ENCODE measurements around the gene CCNC.
"Not testable (repeated sequence)": the region's sequence is repeated elsewhere in the genome, so short reads cannot be mapped to it uniquely, and the experiment has no call there.

CCNC gene

DNA sequence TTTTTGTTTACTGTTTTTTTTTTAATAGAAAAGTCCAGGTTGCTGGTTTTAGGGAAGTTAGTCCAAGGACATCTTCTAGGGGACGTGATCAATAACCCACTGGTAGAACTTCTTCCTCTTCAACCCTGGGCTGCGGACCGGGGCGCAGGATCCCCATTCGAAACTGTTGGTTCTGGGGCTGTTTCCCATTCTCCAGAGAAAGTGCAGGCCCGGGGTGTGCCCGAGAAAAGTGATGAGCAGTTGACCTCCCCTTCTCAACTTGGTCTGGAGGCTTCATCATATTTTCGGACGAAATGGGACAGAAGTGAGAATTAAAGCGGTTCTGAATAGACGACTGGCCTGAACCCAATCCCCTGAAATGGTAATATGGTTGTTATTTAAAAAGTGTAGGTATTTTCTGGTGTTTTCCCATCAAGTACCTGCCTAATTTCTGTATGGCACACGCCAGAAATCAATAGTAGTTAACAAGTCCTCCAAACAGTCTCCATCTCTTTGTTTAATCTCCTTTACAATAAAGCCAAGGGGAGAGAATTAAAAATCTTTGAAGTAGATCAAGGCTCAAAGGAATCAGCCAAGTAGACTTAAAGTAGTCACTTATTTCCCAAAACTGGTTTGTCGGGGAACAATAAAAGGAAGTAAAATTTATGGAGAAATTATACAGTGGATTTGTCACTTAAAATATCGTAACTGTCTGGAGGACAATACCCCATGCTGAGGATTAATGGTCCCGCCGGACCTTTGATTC is 37.6 kb upstream of the CCNC start:
- no peak for TF ChIP-seq CTCF (IDR thresholded peaks at IDR 0.05; ENCODE audit: low read depth, low read length)
- DNase-seq (ENCODE audit: extremely low read depth, low read depth): no peak

DNA sequence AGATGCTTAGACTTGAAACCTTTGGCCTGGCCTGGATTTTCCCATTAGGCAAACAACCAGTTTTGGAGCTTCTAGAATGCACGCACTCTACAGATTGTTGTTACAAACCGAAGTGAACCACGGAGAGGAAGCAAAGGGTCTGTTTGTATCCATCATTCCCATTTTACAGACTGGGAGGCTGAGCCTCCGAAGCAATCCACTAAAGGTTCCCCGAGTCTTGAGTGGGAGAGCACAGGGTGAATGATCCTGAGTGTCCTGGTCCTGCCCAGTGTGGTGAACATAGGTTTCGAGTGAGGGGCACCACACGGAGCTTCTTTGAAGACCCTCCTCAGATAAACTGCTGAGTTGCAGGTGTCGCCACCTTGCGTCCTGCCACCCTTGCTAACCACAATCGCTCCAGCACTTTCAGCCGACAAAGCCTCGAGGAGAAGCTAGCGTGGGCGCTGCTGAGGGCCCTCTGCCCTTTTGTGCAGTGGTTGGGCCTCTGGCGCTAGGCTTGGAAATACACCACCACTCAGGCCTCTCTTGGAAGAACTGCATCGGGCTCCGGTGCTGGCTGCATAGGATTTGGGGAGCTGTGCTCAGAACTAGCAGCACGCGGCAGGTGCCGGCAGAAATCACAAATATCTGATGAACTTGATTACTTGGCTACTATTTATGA is 36.7 kb upstream of the CCNC start:
- no peak; the same call in 1 of the 2 replicates for TF ChIP-seq CTCF (IDR thresholded peaks at IDR 0.05; ENCODE audit: low read depth, low read length)

DNA sequence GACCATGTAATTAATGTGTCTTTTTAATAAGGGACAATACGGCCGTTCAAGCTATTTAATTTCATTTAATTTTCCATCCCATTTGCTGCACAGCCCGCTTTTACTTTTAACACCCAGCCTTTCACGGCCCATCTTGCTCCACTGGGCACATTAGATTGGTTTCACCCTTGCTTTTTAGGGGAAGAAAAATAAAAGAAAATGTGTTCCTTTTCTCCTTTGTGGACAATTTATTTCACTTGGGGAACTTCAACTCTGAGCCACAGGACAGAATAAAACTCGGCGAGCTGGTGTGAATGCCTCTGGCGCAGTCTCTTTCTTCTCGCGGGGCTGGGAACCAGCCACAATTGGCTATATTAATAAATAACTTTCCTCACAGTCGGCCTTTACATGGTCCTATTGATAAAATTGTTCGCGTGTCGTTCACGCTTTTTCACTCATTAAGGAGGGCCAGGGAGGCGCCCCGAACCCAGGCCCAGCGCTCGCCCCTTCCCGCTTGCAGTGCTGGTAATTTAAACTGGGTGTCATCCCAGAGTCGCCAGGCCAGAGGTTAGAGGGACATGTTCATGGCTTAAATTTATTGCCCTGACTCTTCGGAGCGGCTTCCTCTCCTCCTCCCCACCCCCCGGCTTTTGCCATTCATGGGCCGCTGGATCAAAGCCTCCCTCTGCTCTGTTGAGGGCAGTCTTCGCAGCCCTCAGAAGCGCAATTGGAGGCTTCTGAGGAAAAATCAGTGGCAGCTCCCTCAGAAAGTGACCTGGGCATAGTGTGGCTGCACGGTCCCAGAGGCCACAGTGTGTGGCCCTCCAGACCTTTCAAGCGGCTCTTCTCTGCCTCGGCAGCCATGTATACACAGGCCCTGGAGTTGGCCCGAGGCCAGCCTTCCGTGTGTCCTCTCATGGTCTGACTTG is 36.0 kb upstream of the CCNC start:
- DNase-seq (ENCODE audit: extremely low read depth, low read depth): no peak
- no peak for TF ChIP-seq CTCF (IDR thresholded peaks at IDR 0.05; ENCODE audit: low read depth, low read length)

More for the DNA sequence above, 36.7 kb upstream of the CCNC start:
- no peak for DNase-seq (ENCODE audit: extremely low read depth, low read depth)

DNA sequence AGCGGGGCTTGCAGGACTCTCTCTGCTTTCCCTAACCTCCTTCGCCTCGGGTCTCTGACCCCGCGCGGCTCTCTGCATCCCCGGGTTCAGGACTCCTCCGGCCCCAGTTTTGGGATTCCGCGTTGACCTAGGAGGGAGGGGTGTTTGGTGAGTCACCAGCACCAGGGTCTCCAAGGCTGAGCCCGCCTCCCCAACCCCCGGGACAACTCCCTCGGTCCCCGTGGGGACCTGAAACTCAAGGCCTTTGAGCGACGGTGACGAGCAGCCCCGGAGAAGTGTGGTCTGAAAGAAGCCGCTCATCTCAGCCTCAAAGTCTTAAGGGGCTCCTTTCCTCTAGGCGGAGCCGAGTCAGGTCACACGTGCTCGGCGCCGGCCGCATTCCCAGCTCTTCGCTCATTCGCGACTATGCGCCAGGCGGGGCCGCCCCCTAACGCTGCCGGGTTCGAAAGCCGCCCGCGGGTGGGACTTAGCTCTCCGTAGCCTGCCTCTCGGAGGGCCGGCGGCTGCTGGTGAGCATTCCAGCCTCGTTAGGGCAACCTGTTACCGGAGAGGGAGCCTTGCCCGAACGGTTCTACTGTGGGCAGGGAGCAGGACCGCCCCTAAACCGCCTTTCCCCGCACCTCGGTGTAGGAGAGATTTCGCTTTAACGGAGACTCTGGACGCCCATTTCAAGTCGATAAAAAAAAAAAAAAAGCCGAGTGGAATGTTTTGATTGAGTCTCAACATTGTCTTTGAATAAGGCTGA is 35.1 kb upstream of the CCNC start:
- TF ChIP-seq CTCF (IDR thresholded peaks at IDR 0.05; ENCODE audit: low read depth, low read length): no peak
- no peak for DNase-seq (ENCODE audit: extremely low read depth, low read depth)

- no peak for DNase-seq (ENCODE audit: extremely low read depth, low read depth)
- no peak for TF ChIP-seq CTCF (IDR thresholded peaks at IDR 0.05; ENCODE audit: low read depth, low read length)
Measured at GRCh38 chr6:99602520-99603420, 34.3 kb upstream of the CCNC start.

DNA sequence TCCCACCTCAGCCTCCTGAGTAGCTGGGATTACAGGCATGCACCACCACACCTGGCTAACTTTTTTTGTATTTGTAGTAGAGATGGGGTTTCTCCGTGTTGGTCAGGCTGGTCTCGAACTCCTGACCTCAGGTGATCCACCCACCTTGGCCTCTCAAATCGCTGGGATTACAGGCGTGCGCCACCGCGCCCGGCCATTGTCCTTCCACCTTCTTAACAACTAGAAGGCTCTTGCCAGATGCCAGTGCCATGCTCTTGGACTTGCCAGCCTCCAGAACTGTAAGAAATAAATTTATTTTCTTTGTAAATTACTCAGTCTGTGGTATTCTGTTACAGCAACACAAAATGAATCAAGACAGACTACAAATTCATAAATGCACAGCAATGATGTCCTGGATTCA is 26.2 kb upstream of the CCNC start:
- DNase-seq (ENCODE audit: extremely low read depth, low read depth): not testable (repeated sequence)
